Upper lobe of right lung (tissue), 1 donor: ENCODE results near the gene TBC1D20. TPM values are rescaled to one million over a fixed set of nuclear protein-coding genes. Genes with fewer than 3 reads are reported as not detected.

Experiments
- ATAC-seq: fragments of 200-7000 bp; cut with Tn5 transposase; one replicate; pipeline ENCODE4 v1.9.1; 2020; ENCODE audit warnings: mild to moderate bottlenecking, moderate library complexity
- DNase-seq: peaks from one replicate; pipeline ENCODE4 v3.0.0-alpha.2; 2020
- H3K27ac ChIP-seq: fragments of 200-600 bp; one replicate; pipeline ENCODE4 v1.8.0; 2022
- H3K27me3 ChIP-seq: fragments of 200-600 bp; one replicate; pipeline ENCODE4 v1.8.0; 2022; ENCODE audit warnings: mild to moderate bottlenecking
- H3K36me3 ChIP-seq: fragments of 200-600 bp; one replicate; pipeline ENCODE4 v1.8.0; 2022
- H3K4me1 ChIP-seq: fragments of 200-600 bp; one replicate; pipeline ENCODE4 v1.8.0; 2022
- H3K4me3 ChIP-seq: fragments of 200-600 bp; one replicate; pipeline ENCODE4 v1.8.0; 2022; ENCODE audit warnings: mild to moderate bottlenecking
- H3K9me3 ChIP-seq: fragments of 200-600 bp; one replicate; pipeline ENCODE4 v1.8.0; 2022
- intact Hi-C: fragments of 100-400 bp; cut with DNase I; formaldehyde crosslinking; loops from one replicate; pipeline ENCODE4 v1.11.0; 2022
- total RNA-seq: library from RNA; stranded (reverse); fragmentation: NEBNext Ultra II Directional; extraction: Animal tissue kit (Norgen Biotek cat#: 25700); gene quantifications from one replicate; pipeline ENCODE4 v1.2.1, GENCODE V29; 2021
- TF ChIP-seq, protein P1 (sequence below): fragments of 200-600 bp; IDR thresholded peaks from one replicate; pipeline ENCODE4 v1.8.0; 2022; ENCODE audit warnings: antibody characterized with exemption
- donor health status: DM: no; HTN: yes; CAD: no; lungs with severe emphysema.

Gene TBC1D20
- total RNA-seq, 1 donor from 2014 or later, result 38.4 TPM

DNA sequence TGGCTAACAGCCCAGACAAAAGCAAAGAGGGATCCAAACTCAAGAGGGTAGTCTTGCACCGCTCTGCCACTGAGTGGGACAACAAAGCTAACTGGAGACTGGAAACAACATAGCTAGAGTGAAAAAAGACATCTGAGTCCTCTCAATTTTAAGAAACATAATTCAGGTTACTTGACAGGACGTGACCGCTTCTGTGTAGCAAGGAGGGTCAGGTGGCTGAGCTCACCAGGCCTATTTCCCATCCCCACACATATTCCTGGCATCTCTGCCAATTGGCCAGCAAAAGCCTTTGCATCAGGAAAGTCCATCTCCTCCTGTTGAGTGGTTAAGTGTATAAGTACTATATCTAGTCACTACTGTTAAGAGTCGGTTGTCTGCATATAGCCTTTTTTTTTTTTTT, 25.3 kb upstream of the TBC1D20 start:
- ATAC-seq (no peak), DNase-seq (no peak)
- Histone ChIP-seq H3K9me3 (no peaks in the 10 kb centered on the region), H3K27me3 (no peaks in the 10 kb centered on the region), H3K4me3 (no peak overlapping the region), H3K36me3 (peaks cover 95% of the 10 kb centered on the region), H3K27ac (no peak overlapping the region), H3K4me1 (no peaks in the 10 kb centered on the region)
- intact Hi-C loops, result no loop called here
- TF ChIP-seq, protein P1, sequence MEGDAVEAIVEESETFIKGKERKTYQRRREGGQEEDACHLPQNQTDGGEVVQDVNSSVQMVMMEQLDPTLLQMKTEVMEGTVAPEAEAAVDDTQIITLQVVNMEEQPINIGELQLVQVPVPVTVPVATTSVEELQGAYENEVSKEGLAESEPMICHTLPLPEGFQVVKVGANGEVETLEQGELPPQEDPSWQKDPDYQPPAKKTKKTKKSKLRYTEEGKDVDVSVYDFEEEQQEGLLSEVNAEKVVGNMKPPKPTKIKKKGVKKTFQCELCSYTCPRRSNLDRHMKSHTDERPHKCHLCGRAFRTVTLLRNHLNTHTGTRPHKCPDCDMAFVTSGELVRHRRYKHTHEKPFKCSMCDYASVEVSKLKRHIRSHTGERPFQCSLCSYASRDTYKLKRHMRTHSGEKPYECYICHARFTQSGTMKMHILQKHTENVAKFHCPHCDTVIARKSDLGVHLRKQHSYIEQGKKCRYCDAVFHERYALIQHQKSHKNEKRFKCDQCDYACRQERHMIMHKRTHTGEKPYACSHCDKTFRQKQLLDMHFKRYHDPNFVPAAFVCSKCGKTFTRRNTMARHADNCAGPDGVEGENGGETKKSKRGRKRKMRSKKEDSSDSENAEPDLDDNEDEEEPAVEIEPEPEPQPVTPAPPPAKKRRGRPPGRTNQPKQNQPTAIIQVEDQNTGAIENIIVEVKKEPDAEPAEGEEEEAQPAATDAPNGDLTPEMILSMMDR, result no peak

DNA sequence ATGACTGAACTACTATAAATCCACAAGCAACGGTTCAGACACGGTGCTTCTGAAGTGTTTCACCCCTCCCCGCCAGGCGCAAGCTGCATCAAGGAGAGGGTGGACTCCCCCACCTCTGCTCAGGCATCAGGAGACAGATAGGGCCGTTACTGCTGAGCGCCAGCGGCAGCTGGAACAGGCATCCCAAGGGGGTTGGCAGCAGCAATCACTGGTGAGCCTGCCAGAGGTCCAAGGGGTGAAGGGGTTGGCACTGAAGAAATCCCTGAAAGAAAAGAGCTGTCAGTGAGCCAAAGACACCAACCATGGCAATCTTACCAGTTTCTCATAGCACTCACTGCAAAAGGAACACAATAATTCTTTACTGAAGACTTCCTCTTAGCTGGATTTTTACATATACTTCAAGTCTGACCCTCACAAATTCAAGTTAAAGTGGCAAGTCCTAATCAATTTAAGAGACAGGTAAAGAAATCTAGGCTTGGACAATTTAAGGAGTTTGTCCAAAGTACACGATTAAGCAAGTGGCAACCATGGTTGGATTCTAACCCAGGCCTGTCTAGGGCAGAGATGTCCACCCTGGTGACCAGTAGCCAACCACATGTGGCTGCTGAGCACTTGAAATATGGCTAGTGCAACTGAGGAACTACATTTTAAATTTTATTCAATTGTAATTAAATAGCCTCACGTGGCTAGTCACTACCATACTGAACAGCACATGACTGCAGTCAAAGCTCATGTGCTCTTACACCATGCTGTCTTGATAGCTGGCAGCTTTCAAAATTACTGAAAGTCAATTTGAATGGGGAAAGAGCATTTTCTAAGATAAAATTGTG, 21.7 kb upstream of the TBC1D20 start:
- Histone ChIP-seq H3K4me3 (no peak overlapping the region), H3K9me3 (no peaks in the 10 kb centered on the region), H3K27ac (no peak overlapping the region), H3K36me3 (peaks cover 81% of the 10 kb centered on the region), H3K4me1 (no peaks in the 10 kb centered on the region), H3K27me3 (no peaks in the 10 kb centered on the region)
- TF ChIP-seq, protein P1, result no peak
- ATAC-seq, result peak; percentile 50
- intact Hi-C loops, result no loop called here
- no peak for DNase-seq

DNA sequence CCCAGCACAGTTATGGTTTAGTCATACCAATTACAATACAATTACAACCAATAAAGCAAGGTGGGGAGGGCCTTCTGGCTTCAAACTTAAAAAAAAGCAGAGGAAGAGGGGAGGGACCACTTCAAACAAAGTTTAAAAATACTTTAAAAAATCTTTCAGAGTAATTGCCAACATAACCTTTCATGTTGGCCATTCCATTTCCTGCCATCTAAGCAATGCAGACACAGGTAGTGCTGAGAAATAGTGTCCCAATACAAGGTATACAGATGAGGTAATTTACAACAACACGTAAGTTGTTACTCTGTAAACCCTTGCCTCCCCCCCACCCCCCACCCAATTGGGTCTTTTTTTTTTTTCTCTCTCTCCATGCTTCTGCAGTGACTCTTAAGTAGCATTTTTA, 18.8 kb upstream of the TBC1D20 start:
- Histone ChIP-seq H3K9me3 (no peaks in the 10 kb centered on the region), H3K36me3 (peaks cover 52% of the 10 kb centered on the region), H3K4me1 (no peaks in the 10 kb centered on the region), H3K27ac (no peak overlapping the region), H3K27me3 (no peaks in the 10 kb centered on the region), H3K4me3 (no peak overlapping the region)
- DNase-seq (no peak), ATAC-seq (no peak)
- TF ChIP-seq, protein P1, result no peak
- intact Hi-C loops, result no loop called here

DNA sequence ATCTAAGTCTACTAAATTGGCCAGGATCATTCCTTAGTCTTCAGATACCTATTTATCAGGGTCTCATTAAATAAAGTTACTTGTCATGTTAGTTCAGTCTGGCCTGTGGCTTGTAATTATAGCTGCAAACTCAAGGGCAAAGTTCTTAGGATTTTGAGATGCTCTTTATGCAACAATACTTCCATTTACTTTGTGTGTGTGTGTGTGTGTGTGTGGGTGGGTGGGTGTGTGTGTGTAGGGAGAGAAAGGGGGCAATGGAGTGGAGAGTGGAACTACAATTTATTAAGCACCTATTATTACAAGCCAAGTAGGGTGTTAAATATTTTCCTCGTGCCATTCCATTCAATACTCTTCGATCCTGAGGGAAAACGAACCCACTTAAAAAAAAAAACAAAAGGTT, 17.7 kb upstream of the TBC1D20 start:
- no peaks in the 10 kb centered on the region for H3K4me1 ChIP-seq
- ATAC-seq (no peak), DNase-seq (no peak)
- no peak overlapping the region for H3K27ac ChIP-seq
- H3K4me3 ChIP-seq, result no peak overlapping the region
- TF ChIP-seq, protein P1, result no peak
- intact Hi-C loops, result no loop called here
- peaks cover 41% of the 10 kb centered on the region for H3K36me3 ChIP-seq
- no peaks in the 10 kb centered on the region for H3K9me3 ChIP-seq
- H3K27me3 ChIP-seq, result no peaks in the 10 kb centered on the region

DNA sequence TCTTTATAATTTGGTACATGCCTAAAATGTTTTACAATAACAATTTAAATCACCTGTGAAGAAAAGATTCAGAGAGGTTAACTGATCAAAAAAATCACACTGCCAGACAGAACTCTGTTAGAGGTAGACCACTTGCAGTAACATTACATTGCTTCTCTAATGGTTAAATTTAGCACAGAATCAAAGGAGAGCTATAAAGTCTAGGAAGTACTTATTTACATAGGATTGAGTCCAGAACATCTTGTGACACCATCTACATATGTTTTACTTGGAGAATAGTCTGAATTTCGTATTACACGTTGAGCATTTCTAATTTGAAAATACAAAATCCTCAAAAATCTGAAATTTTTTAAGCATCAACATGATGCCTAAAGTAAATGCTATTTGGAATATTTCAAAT, 17.2 kb upstream of the TBC1D20 start:
- Histone ChIP-seq H3K4me1 (no peaks in the 10 kb centered on the region), H3K27me3 (no peaks in the 10 kb centered on the region), H3K9me3 (no peaks in the 10 kb centered on the region), H3K4me3 (no peak overlapping the region), H3K36me3 (peaks cover 37% of the 10 kb centered on the region), H3K27ac (no peak overlapping the region)
- DNase-seq, result no peak
- TF ChIP-seq, protein P1, result no peak
- intact Hi-C loops, result loop anchor here (2.0 kb wide), 1 partner anchor 127 kb away; no protein-coding TSS in a partner anchor
- no peak for ATAC-seq
